Measurements from ENCODE around the gene CYBC1. TPM values are rescaled to one million over a fixed set of nuclear protein-coding genes. Genes with fewer than 3 reads are reported as not detected.

The CYBC1 gene
- total and polyA plus RNA-seq, 9 of the 15 experiments (the other 6 are each of a cell fraction or from before 2014, with no cell fraction given): 1.3 to 71.8 (median 49.9) TPM

DNA sequence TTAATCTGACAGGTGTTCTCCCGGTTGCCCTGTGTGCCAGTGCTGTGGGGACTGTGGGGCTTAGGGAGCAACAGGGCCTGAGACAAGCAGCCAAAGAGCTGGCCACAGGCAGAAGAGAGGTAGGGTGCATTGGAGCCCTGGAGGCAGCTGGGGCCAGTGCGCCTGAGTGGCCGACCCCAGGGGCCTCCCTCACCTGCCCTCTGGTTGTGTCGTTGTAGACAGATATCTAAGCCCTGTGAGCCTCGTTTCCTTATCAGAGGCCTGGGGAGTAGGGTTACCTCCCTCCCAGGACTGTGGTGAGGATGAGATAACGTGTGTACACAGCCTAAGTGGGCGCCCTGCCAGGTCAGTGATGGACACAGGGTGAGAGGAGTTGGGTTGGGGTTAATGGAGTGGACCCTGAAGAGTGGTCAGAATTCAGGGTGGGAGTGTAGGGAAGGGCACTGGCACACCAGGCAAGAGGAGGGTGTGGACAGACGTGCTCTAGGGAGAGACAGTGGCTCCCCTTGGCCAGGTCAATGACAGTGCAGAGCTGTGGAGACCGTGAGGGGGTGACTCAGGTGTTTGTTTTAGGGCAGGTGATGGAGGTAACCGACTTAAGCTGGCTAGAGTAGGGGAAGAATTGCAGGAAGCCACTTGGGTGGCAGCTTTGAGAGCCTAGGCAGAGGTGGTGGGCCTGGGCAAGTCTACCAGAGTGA lies 11.4 kb upstream of the CYBC1 start (continued):
- TF ChIP-seq ETV6 (IDR thresholded peaks at IDR 0.05; ENCODE audit: borderline replicate concordance in 1 of 2, low read depth in 2 of 2, low read length in 1 of 2) (no peak; a peak in 1 of 4 replicates), ETV6 (CRISPR knock-in tag; IDR thresholded peaks at IDR 0.05; ENCODE audit: borderline replicate concordance) (no peak), CBX5 (IDR thresholded peaks at IDR 0.05; ENCODE audit: borderline replicate concordance, low read depth) (peak; percentile 10; the same call in 1 of the 2 replicates), ZNF57 (CRISPR knock-in tag; IDR thresholded peaks at IDR 0.05) (no peak), IFI16 (CRISPR knock-in tag; IDR thresholded peaks at IDR 0.05) (no peak), RAD21 (CRISPR knock-in tag; conservative IDR thresholded peaks at IDR 0.05 in 1 of 2, IDR thresholded peaks at IDR 0.05 in 1 of 2) (peak in 1 of 2 experiments; percentile 35; a peak in 1 of 4 replicates), MYNN (IDR thresholded peaks at IDR 0.05) (peak; percentile 92), MYNN (CRISPR knock-in tag; IDR thresholded peaks at IDR 0.05) (no peak), POLR2AphosphoS5 (IDR thresholded peaks at IDR 0.05; ENCODE audit: control insufficient read depth, insufficient read depth, low read depth, low read length) (peak; percentile 99), KAT8 (IDR thresholded peaks at IDR 0.05; ENCODE audit: low read depth) (no peak), MXI1 (IDR thresholded peaks at IDR 0.05; ENCODE audit: low read depth, low read length) (no peak), GTF2F1 (IDR thresholded peaks at IDR 0.05; ENCODE audit: low read depth, low read length) (no peak), RCOR1 (IDR thresholded peaks at IDR 0.05; ENCODE audit: borderline replicate concordance in 1 of 2, low read depth in 2 of 2, low read length in 2 of 2) (peak; percentile 57 to 99; a peak in 3 of 4 replicates), SMAD4 (CRISPR knock-in tag; conservative IDR thresholded peaks at IDR 0.05) (peak; percentile 95), RBM22 (IDR thresholded peaks at IDR 0.05; ENCODE audit: low read depth, low read length, poor library complexity, severe bottlenecking) (no peak), FOXK2 (conservative IDR thresholded peaks at IDR 0.05 in 1 of 2, IDR thresholded peaks at IDR 0.05 in 1 of 2; ENCODE audit: low read depth in 2 of 2) (peak; percentile 93 to 95), ZNF133 (CRISPR knock-in tag; IDR thresholded peaks at IDR 0.05) (no peak), CBFA2T3 (IDR thresholded peaks at IDR 0.05) (peak; percentile 99), RAD51 (IDR thresholded peaks at IDR 0.05; ENCODE audit: borderline replicate concordance, low read depth) (peak; percentile 52; the same call in 1 of the 2 replicates), ELF1 (tag; IDR thresholded peaks at IDR 0.05) (no peak), ZC3H4 (CRISPR knock-in tag; IDR thresholded peaks at IDR 0.05; ENCODE audit: borderline replicate concordance) (no peak)
- TF ChIP-seq, protein P1, sequence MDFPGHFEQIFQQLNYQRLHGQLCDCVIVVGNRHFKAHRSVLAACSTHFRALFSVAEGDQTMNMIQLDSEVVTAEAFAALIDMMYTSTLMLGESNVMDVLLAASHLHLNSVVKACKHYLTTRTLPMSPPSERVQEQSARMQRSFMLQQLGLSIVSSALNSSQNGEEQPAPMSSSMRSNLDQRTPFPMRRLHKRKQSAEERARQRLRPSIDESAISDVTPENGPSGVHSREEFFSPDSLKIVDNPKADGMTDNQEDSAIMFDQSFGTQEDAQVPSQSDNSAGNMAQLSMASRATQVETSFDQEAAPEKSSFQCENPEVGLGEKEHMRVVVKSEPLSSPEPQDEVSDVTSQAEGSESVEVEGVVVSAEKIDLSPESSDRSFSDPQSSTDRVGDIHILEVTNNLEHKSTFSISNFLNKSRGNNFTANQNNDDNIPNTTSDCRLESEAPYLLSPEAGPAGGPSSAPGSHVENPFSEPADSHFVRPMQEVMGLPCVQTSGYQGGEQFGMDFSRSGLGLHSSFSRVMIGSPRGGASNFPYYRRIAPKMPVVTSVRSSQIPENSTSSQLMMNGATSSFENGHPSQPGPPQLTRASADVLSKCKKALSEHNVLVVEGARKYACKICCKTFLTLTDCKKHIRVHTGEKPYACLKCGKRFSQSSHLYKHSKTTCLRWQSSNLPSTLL (IDR thresholded peaks at IDR 0.05): no peak
- TF ChIP-seq, protein P2, sequence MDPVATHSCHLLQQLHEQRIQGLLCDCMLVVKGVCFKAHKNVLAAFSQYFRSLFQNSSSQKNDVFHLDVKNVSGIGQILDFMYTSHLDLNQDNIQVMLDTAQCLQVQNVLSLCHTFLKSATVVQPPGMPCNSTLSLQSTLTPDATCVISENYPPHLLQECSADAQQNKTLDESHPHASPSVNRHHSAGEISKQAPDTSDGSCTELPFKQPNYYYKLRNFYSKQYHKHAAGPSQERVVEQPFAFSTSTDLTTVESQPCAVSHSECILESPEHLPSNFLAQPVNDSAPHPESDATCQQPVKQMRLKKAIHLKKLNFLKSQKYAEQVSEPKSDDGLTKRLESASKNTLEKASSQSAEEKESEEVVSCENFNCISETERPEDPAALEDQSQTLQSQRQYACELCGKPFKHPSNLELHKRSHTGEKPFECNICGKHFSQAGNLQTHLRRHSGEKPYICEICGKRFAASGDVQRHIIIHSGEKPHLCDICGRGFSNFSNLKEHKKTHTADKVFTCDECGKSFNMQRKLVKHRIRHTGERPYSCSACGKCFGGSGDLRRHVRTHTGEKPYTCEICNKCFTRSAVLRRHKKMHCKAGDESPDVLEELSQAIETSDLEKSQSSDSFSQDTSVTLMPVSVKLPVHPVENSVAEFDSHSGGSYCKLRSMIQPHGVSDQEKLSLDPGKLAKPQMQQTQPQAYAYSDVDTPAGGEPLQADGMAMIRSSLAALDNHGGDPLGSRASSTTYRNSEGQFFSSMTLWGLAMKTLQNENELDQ (CRISPR knock-in tag; IDR thresholded peaks at IDR 0.05; ENCODE audit: borderline replicate concordance): no peak
- TF ChIP-seq, protein P3, sequence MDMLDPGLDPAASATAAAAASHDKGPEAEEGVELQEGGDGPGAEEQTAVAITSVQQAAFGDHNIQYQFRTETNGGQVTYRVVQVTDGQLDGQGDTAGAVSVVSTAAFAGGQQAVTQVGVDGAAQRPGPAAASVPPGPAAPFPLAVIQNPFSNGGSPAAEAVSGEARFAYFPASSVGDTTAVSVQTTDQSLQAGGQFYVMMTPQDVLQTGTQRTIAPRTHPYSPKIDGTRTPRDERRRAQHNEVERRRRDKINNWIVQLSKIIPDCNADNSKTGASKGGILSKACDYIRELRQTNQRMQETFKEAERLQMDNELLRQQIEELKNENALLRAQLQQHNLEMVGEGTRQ (CRISPR knock-in tag; IDR thresholded peaks at IDR 0.05): no peak

Data from K562 (cell line).